AG09319 (cell line): ENCODE results near the gene SLC39A13.

Experiments used
- DNase-seq: peaks from one replicate; pipeline ENCODE4 v3.0.0-alpha.2; 2010; ENCODE audit warnings: low read depth; ENCODE audit errors: extremely low read depth
- CTCF ChIP-seq: IDR thresholded peaks from 2 replicates; pipeline ENCODE4 v1.5.1; 2011; ENCODE audit warnings: low read depth, mild to moderate bottlenecking, inconsistent platforms, low read length, moderate library complexity

Gene SLC39A13

GRCh38 chr11:47413351-47413750 lies 5.0 kb downstream of the SLC39A13 start:
- DNase-seq: no peak
- TF ChIP-seq CTCF: no peak

- no peak for DNase-seq
- no peak for TF ChIP-seq CTCF
Observed at GRCh38 chr11:47413908-47414684, 5.7 kb downstream of the SLC39A13 start.

- TF ChIP-seq CTCF: no peak
- DNase-seq: no peak
Observed at GRCh38 chr11:47414685-47415070, 6.3 kb downstream of the SLC39A13 start.

- DNase-seq: no peak
- no peak for TF ChIP-seq CTCF
Observed at GRCh38 chr11:47415091-47415854, 6.9 kb downstream of the SLC39A13 start.

- peak; percentile 81 for DNase-seq
- no peak for TF ChIP-seq CTCF
Observed at GRCh38 chr11:47415949-47416472, 7.6 kb downstream of the SLC39A13 start.

- DNase-seq: no peak
- no peak for TF ChIP-seq CTCF
Observed at GRCh38 chr11:47417712-47418111, 9.3 kb downstream of the SLC39A13 start.
